Testis (tissue), 3 donors: Measurements from ENCODE around the gene FAIM2. TPM values are rescaled to one million over a fixed set of nuclear protein-coding genes. Genes with fewer than 3 reads are reported as not detected.

Source experiments
- DNase-seq: peaks from one replicate; pipeline ENCODE4 v3.0.0-alpha.2; 2019
- H3K27ac ChIP-seq, 2 donors: fragments of 200-600 bp; sonication (generic); one replicate each; pipeline ENCODE4 v1.5.1; 2019
- H3K27me3 ChIP-seq: fragments of 200-600 bp; sonication (generic); one replicate; pipeline ENCODE4 v1.5.1; 2019
- H3K36me3 ChIP-seq: fragments of 200-600 bp; sonication (generic); one replicate; pipeline ENCODE4 v1.5.1; 2017; ENCODE audit warnings: low read depth; ENCODE audit errors: missing control alignments
- H3K4me1 ChIP-seq: fragments of 200-600 bp; sonication (generic); one replicate; pipeline ENCODE4 v1.5.1; 2019
- H3K4me3 ChIP-seq, 2 donors: fragments of 200-600 bp; sonication (generic); one replicate each; pipeline ENCODE4 v1.5.1; 2017 to 2019
- H3K9me3 ChIP-seq: fragments of 200-600 bp; sonication (generic); one replicate; pipeline ENCODE4 v1.5.1; 2017
- CTCF ChIP-seq, 3 experiments: fragments of 450-650 bp in 2 of 3; fragments of 200-600 bp in 1 of 3; sonication (generic) in 1 of 3; IDR thresholded peaks; one replicate each; pipeline ENCODE4 v1.5.1; 2016 to 2019; ENCODE audit warnings: antibody characterized with exemption in 3 of 3, mild to moderate bottlenecking in 2 of 3, moderate library complexity in 1 of 3
- POLR2A ChIP-seq: fragments of 450-650 bp; IDR thresholded peaks from one replicate; pipeline ENCODE4 v1.6.1; 2017; ENCODE audit warnings: antibody characterized with exemption, mild to moderate bottlenecking, moderate library complexity
- WGBS, 2 donors: methylation state at CpG; one replicate each; pipeline ENCODE4 v1.1.5; 2018; 5-methylcytosine and 5-hydroxymethylcytosine counted together
- intact Hi-C: fragments of 100-400 bp; cut with DNase I; formaldehyde crosslinking; loops from one replicate; pipeline ENCODE4 v1.15.1; 2023; ENCODE audit warnings: low total_unique reads
- polyA plus RNA-seq: library from polyadenylated mRNA; stranded (reverse); fragments of 350-450 nt; fragmentation: Illumina TruSeq; extraction: RNeasy Lipid Tissue Mini Kit (QIAGEN cat#74804); gene quantifications from one replicate; pipeline ENCODE4 v1.2.3, GENCODE V29; 2014; ENCODE audit warnings: low read depth, low replicate concordance; ENCODE audit not compliant: insufficient read depth
- total RNA-seq, 2 donors: library from RNA; depleted of rRNA; stranded (reverse); fragments of >200 nt; gene quantifications; one replicate each; pipeline ENCODE4 v1.2.3, GENCODE V29; 2016

The FAIM2 gene
- total and polyA plus RNA-seq, 3 donors from 2014 or later: 14.6 to 67.5 (median 15.3) TPM

GRCh38 chr12:49939707-49940106, 36.0 kb upstream of the FAIM2 start:
- WGBS, 2 donors: 70 to 100% methylated on average over 1 of the region's 1 CpG
- intact Hi-C loops: no loop called here
- no peak overlapping the region for H3K27ac ChIP-seq

GRCh38 chr12:49939307-49939706, 35.6 kb upstream of the FAIM2 start:
- peak; percentile 35 for DNase-seq
- intact Hi-C loops: no loop called here
- TF ChIP-seq CTCF (IDR thresholded peaks at IDR 0.05) (no peak), POLR2A (no peak)

More at GRCh38 chr12:49939707-49940106, 36.0 kb upstream of the FAIM2 start:
- H3K36me3 ChIP-seq: no peaks in the 10 kb centered on the region
- no peaks in the 10 kb centered on the region for H3K27me3 ChIP-seq
- TF ChIP-seq CTCF (IDR thresholded peaks at IDR 0.05): no peak
- no peak for TF ChIP-seq POLR2A
- no peaks in the 10 kb centered on the region for H3K9me3 ChIP-seq
- H3K4me3 ChIP-seq: no peak overlapping the region
- H3K4me1 ChIP-seq: peaks cover 10% of the 10 kb centered on the region
- no peak for DNase-seq

GRCh38 chr12:49937639-49938300, 34.1 kb upstream of the FAIM2 start:
- 81 to 95% methylated on average over 8 of the region's 8 CpGs for WGBS, 2 donors
- no peak for TF ChIP-seq CTCF (IDR thresholded peaks at IDR 0.05)
- TF ChIP-seq POLR2A: no peak
- H3K4me1 ChIP-seq: peaks cover 10% of the 10 kb centered on the region
- no peak overlapping the region for H3K27ac ChIP-seq
- no peaks in the 10 kb centered on the region for H3K9me3 ChIP-seq
- no peak for DNase-seq
- intact Hi-C loops: no loop called here
- no peaks in the 10 kb centered on the region for H3K27me3 ChIP-seq
- no peaks in the 10 kb centered on the region for H3K36me3 ChIP-seq
- H3K4me3 ChIP-seq: no peak overlapping the region

More at GRCh38 chr12:49939307-49939706, 35.6 kb upstream of the FAIM2 start:
- H3K36me3 ChIP-seq: no peaks in the 10 kb centered on the region
- H3K4me3 ChIP-seq: no peak overlapping the region
- no peak overlapping the region for H3K27ac ChIP-seq
- no peaks in the 10 kb centered on the region for H3K27me3 ChIP-seq
- H3K9me3 ChIP-seq: no peaks in the 10 kb centered on the region
- peaks cover 10% of the 10 kb centered on the region for H3K4me1 ChIP-seq

GRCh38 chr12:49936925-49937324, 33.2 kb upstream of the FAIM2 start:
- Histone ChIP-seq H3K27ac (no peak overlapping the region), H3K4me3 (no peak overlapping the region), H3K9me3 (no peaks in the 10 kb centered on the region), H3K4me1 (peaks cover 10% of the 10 kb centered on the region), H3K27me3 (no peaks in the 10 kb centered on the region), H3K36me3 (no peaks in the 10 kb centered on the region)
- intact Hi-C loops: no loop called here
- TF ChIP-seq POLR2A (no peak), CTCF (IDR thresholded peaks at IDR 0.05) (no peak)
- no peak for DNase-seq
- WGBS, 2 donors: 88 to 96% methylated on average over 3 of the region's 3 CpGs

- Histone ChIP-seq H3K4me3 (no peak overlapping the region), H3K27me3 (no peaks in the 10 kb centered on the region), H3K9me3 (no peaks in the 10 kb centered on the region), H3K27ac (no peak overlapping the region), H3K4me1 (peaks cover 5% of the 10 kb centered on the region), H3K36me3 (no peaks in the 10 kb centered on the region)
- TF ChIP-seq CTCF (IDR thresholded peaks at IDR 0.05) (no peak), POLR2A (no peak)
- intact Hi-C loops: no loop called here
- DNase-seq: no peak
- WGBS, 2 donors: 84 to 90% methylated on average over 3 of the region's 3 CpGs
Measured at GRCh38 chr12:49934505-49934904, 30.8 kb upstream of the FAIM2 start.
